Umbilical cord (tissue), 2 donors: Measurements from ENCODE around the gene APOH. TPM values are rescaled to one million over a fixed set of nuclear protein-coding genes. Genes with fewer than 3 reads are reported as not detected.

Experiments
- DNase-seq: peaks from one replicate; pipeline ENCODE4 v3.0.0-alpha.2; 2015; ENCODE audit warnings: low spot score
- total RNA-seq: library from RNA; depleted of rRNA; stranded (reverse); fragments of >200 nt; gene quantifications from one replicate; pipeline ENCODE4 v1.2.3, GENCODE V29; 2014; ENCODE audit warnings: low replicate concordance; ENCODE audit not compliant: insufficient read depth

Gene APOH
- total RNA-seq, 1 donor from 2014 or later, result not detected

DNA sequence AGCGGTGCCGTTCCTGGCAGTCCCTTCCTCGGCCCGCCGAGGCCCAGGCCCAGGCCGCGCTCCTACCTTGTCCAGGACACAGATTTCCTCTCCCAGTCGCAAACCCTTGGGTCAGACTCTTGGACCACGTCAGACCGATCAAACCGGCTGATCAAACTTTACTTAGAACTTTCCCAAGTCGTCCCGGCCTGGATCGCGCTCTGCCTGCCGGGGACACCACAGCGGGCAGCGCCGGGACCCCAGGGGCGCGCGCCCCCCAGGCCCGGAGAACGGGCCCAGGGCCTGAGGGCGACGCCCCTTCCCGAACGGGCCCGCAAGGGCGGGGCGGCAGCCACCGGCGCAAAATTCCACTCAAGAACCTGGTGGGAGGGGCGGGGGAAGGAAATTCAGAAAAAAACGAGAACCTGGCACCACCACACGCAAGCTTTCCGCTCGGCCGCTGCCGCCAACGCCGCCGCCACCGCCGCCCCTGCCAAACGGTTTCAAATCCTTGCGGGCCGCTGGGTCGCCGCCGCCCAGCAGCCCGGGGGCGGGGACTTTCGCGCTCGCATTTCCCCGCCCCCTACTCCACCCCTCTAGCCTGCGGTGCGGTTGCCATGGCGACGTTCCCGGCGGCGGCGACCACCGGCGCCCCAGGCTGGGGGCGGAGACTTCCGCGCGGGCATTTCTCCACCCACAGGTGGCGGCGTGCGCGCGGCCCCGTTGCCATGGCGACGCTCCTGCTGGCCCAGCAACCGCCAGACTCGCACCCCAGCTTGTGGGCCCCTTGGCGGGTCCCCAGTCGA lies 37.4 kb downstream of the APOH start, which contains the start of gene CEP112:
CEP112 (minus strand) TSS at position 541 of the 785 bp plus-strand sequence.
- DNase-seq, result peak; percentile 79

DNA sequence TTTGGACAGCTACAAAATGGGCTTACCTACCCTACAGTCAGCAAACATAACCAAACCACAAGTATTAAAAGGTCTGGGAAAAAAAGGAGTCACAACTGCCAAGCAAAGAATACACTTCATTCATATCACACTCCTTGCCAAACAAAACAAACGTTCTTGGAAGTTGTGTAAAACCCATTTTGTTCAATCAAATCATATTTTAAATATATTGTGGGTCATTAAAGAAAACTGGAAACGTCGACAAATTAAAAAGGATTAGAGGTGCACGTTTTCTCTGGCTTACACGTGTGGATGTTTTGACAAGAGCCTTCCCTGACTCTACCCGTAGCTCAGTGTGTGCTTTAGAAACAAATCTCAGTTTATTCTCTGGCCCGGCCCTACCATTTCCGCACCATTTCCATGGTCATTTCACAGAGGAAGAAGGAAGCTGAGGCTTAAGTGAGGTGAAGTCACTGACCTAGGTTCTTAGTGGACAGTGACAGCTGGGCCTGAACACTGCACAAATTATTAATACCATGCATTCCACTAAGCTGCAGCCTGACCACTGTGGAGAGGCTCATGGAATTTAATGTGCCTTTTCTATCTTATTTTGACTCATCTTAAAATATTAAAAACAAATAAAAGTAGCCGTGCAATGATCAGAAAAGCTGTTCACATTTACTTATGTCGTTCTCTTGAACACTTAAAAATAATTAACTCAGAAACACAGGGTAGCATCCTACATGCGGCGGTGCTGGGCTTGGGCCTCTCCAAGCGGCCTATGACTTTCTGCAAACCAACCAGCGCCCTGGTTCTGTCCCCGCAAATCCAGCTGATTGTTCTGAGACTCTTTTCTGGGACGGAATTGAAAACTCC lies 38.2 kb downstream of the APOH start:
- peak; percentile 50 for DNase-seq

DNA sequence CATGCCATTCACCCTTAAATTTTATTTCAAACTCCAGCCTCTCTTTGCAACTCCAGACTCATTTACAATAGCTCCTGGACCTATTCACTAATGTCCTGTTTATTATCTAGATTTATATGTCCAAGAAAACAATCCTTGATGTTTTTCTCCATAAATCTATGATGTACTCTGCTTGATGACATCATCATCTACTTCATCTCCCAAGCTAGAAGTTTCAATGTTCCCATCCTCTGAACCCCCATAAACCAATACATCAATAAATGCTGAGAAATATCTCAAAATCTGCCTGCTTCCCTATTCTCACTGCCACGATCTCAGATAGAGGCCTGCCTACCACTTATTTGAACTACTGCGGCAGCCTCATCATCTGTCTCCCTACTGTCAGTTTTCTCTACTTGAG lies 41.5 kb downstream of the APOH start:
- no peak for DNase-seq

DNA sequence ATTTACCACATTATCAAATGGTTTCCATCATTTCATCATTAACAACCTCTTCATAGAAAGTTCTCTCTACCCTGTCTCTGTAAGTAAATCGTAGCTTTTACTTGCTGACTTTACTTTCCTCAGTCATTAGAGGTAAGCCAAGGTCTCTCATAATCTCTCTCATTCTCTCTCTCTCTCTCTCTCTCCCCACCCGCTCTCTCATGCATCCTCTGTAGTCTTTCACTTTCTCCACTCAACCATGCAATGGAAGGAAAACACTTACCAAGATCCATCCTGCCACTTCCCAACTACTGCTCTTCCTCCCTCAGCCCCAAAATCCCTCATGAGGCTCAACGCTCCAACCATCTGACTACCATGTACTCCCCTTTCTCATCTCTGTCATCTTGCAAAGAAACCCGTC lies 43.4 kb downstream of the APOH start:
- no peak for DNase-seq

DNA sequence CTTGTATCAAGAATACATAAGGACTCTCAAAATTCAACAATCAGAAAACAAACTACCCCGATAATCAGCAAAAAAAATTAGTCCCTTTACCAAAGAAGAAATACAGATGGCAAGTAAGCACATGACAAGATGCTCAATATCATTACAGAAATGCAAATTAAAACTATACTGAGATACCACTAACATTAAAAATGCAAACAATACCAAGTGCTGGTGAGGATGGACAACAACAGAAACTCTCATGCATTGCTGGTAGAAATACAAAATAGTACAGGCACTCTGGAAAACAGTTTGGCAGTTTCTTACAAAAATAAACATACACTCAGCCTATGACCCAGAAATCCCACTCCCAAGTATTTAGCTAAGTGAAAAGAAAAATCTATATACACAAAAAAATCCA lies 44.8 kb downstream of the APOH start:
- DNase-seq, result no peak

DNA sequence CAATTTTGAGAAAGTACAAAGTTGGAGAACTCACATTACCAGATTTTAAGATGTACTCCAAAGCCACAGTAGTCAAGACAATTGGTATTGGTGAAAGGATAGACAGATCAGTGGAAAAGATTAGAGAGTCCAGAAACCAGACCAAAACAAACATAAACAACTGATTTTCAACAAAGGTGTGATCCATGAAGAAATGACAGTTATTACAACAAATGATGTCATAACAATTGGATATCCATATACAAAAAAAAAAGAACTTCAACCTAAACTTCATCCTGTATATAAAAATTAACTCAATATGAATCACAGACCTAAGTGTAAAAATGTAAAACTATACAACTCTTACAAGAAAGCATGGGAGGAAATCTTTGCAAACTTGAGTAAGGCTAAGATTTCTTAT lies 45.7 kb downstream of the APOH start:
- no peak for DNase-seq

DNA sequence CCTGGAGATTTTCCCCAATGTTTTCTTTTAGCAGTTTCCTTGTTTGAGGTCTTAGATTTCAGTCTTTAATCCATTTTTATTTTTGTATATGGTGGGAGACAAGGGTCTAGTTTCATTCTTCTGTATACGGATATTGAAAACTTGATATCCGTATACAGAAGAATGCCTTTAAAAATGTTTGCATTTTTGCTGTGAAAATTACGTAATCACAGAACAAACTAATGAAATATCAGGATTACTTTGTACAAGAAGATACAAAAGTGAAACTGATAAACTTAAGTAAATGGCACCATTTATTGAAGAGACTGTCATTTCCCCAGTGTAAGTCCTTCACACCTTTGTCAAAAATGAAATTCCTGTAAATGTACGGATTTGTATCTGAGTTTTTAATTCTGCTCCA lies 50.6 kb downstream of the APOH start:
- DNase-seq, result no peak

DNA sequence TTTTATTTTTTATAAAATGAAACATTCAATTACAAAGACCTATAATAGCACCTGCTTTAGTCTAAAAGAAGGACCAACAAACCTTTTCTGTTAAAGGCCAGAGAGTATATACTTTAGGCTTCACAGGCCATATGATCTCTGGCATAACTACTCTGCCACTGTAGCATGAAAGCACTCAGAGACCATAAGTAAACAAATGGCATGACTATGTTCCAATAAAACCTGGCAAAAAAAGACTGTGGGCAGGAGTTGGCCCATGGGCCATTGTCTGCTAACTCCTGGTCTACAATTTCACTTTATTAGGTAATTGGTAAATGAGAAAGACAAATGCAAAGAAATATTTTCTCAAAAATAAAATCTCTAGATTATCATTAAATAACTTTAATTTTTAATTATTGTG lies 52.2 kb downstream of the APOH start:
- no peak for DNase-seq

DNA sequence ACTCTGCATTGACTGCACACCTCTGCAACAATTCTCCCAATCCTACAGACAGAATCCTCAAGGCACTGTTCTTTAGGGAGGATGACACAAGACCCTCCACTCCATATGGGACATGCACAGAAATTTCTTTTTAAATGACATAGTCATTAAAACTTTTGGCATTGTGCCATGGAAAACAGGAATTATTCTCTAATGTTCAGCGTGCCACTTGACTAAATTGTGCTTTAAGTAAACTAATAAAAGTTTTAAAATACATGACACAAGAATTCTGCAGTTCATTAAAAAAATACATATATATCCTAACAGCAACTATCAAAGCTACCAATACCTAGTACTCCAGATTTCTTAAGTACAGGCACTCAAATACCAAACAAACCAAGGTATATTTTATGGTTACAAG lies 53.3 kb downstream of the APOH start:
- no peak for DNase-seq

DNA sequence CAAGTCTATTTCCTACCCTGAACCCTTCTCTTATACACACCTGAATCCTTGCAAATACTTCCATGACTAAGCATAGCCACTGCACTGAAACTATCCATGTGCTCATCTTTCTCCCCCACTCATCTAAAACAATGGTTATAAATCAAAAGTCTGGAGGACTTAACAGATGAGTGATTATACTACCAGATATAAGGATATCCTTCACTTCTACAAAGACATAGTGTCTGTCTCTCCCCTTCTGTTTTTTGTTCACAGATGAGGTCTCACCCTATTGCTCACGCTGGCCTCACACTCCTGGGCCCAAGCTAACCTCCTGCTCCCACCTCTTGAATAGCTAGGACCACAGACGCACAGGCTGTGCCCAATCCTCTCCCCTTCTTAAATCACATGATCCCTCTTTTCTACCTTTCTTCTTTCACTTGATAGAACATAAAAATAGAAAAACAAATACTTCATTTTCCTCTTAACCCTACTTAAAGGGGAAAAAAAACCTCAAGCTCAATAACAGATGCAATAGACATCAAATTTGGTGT lies 56.5 kb downstream of the APOH start:
- DNase-seq, result no peak

DNA sequence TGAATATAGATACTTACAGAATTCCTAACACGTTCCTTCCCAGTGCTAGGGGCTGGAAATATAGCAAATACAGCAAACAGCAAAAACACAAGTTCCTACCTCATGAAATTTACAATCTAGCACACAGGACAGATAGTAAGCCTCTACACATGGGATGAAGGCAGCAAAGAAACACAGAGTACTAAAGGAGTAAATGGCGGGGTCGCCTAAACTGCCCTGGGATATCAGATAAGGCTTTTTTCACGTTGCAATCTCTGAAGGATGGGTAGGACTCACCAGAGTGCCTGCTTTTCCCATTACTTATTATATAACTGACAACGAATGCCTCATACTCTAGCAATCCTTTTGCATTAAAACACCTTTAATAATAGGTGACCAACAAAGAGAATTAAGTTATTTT lies 57.1 kb downstream of the APOH start:
- no peak for DNase-seq

DNA sequence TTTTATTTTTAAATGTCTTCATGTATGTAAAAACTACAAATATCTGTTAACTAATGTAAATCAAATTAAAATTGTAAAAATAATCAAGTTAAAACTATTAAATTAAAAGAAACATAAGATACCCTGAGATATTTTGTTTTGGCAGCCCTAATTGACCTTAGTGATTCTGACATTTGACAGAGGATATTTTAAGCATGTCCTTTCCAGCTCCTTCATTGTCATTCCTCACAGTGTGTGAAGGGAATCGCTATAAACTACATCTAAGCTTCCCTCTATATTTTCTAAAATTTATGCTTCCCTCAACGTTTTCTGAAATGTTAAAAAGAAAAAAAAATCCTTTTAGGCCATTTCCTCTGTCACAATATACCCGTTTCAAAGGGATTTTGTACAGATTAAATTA lies 57.5 kb downstream of the APOH start:
- DNase-seq, result no peak

DNA sequence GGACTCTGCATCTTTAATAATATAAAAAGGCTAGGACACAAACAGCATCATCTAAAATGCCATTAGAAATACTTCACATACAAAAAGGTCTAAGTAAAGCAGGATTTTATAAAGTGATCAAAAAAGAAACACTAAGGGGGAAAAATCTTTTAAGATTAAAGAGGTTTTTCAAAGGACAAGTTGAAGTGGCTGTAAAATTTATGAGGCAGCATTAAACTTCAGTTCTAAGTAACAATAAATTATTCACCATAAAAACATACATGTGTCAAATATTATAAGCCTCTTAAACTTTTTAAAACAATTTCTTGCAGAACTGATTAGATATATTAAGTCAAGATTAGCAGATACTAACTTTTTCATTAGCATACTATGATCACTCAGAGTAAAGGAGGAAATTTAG lies 58.0 kb downstream of the APOH start:
- DNase-seq, result no peak

DNA sequence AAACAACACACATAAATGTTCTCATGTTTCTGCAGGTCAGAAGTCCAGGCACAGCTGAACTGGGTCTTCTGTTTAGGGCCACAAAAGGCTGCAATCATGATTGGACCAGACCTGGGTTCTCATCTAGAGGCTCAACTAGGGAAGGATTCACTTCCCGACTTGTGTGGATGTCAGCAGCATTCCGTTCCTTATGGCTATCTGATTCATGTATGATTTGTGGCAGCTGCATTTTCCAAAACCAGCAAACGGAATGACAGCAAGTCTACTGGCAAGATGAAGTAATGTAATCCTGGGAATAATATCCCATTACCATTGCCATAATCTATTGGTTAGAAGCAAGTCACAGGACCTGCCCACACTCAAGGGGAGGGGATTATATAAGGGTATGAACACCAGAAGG lies 59.4 kb downstream of the APOH start:
- no peak for DNase-seq

DNA sequence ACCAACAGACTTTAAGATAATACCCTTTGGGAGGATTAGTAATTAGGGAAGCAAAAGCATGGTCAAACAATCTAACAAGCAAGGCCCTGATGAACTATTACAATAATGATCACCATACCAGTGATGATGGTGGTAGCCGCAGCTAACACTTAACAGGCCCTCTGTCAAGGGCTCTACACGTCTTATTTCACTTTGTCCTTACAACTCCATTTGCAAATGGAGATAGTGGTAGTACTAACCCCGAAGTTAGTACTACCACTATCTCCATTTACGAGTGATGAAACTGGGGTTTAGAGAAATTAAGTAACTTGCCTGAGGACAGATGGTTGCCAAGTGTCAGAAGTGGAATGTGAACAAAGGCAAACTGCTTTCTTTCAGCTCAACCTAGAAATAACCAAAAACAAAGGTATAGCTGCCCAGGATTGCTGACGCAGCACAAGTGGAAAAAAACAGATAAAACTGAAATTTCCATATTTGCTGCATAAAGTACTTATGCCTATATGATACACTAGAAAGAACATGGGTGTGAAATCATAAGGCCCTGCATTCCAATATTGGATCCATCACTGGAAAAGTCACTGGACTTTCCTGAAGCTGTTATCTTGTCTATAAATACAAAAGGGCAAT lies 61.9 kb downstream of the APOH start:
- no peak for DNase-seq

DNA sequence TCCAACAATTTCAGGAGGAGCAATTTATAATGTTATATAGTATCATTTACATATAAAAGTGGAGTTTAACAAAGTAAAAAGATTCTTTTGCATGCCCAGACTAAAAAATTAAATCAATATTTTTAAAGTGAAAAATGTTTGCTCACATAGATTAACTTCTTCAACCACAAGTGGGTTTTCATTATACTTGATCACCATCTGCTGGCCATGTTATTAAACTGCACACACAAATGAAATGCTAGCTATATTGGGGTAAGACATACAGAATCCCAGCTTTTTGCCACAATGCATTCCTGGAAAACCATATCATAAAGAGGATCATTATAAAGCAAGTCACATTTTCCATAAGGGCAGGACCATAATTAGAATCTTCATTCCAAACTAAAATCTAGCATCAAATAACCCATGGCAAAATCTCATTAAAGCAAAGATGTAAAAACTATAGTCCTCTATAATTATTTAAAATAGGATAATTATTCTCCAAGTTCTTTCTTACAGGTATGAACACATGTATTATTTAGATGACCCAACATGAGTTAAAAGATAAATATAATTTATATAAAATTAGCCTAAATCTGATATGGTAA lies 63.6 kb downstream of the APOH start:
- DNase-seq, result peak; percentile 68

Other genes with a start within 250 kb of the APOH start
- gene CEP112, start 37.3 kb downstream of the APOH start, total RNA-seq, result 131 TPM
- 4.3 TPM for gene PRKCA, start 73.2 kb upstream of the APOH start, total RNA-seq